GM19351 (cell line): ENCODE results near the gene MEF2A.

Experiments
- ATAC-seq: cut with Tn5 transposase; IDR thresholded peaks from one replicate; pipeline ENCODE4 v1.9.1; 2021; ENCODE audit warnings: mild to moderate bottlenecking, moderate library complexity; ENCODE audit not compliant: unreplicated experiment

Gene MEF2A

DNA sequence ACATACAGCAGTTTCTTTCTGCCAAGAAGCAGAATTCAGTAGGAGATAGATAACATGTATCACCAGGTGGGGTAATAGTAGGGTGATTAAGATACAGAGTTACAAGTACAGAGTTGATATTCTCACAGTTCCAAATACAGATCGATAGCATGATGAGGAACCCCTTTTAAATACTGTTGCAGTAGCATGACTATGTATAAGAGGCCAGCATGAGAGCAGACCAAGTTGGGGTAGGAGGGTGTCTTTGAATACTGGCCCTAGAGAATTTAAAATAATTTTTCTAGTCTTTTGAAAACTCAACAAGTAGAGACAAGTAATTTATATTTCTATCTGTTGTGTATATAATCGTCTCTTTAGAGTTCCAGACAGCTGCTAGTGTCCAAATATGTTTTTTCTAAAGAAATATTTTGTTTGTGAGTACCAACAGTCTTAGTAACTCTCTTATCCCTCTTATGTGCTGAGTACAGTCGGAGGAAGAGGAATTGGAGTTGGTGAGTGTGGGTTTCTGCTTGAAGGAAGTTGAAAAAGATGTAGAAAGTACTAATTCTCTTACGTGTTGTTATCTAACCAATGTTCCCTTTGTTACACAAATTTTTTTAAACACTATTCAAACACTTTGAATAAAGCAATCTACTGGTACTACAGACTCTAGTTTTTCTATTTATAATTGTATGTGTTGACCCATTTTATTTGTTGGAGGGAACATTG lies 137.3 kb downstream of the MEF2A start:
- ATAC-seq, result no peak

DNA sequence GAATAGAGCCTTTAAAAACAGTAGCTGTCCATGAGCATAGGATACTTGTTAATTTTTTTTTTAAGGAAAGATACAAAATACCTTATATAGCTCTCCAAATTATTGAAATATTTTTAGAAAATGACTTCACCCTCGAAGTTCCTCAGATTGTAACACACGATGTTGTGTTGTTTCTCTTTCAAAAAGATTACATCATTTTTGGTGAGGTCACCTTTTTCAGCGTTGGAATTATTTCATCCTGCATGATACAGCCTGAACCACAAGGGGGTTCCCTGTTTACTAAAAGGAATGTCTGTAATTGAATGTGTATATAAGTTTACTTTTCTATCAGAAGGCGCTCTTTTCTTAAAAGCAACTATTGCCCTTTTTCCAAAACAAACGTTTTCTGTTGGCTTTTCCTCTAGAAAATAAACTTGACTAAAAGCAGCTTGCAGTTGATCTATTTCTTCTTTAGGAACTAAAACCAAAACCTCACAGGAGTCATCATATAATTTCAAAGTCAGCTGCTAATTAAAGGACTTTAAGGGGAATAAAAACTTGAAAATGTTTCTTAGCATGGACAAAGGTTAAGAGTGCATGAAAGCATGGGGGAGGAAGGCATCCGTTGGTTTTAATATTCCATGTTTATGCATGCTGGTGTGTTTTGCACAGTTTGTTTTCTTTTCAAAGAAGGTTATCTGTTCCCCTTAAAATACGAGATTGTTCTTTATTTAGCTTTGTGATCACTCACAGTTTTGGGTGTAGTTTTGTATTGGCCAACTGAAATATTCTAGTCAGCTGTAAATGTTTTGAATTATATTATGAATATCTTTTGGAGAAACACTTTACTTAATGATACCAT lies 138.0 kb downstream of the MEF2A start:
- peak; percentile 66 for ATAC-seq

- ATAC-seq, result peak; percentile 68
Observed at GRCh38 chr15:99704444-99704838, 138.7 kb downstream of the MEF2A start.

DNA sequence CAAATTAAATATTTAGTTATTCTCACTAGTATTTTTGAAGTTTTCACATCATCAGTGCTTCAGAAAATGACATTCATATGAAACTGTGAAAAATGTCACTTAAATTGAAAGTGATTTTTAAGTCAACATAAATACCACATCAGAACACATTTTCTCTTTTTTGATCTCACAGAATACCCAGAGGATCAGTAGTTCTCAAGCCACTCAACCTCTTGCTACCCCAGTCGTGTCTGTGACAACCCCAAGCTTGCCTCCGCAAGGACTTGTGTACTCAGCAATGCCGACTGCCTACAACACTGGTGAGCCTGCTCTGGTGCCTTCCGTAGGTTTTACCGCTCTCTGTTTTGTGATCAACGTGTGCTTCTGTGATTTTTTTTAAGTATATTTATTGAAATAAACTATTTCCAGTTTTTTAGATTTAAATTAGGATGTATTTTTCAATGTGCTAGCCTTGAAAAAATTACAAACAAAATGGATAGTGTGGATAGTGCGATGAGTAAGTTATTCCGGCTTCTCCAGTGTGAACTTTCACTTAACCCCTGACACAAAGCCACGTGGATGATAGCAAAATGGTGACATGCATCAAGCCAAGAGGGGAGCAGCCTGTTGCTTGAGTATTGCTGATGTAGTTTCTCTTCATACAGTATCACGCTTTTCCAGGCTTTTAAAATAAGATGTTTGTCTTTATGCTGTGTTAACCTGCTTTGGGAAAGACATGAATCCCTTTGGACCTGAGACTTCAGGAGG lies 140.9 kb downstream of the MEF2A start:
- ATAC-seq, result no peak

- ATAC-seq, result no peak
Observed at GRCh38 chr15:99707473-99708270, 141.9 kb downstream of the MEF2A start.

- ATAC-seq, result no peak
Observed at GRCh38 chr15:99708563-99708962, 142.8 kb downstream of the MEF2A start.

- no peak for ATAC-seq
Observed at GRCh38 chr15:99709243-99709986, 143.6 kb downstream of the MEF2A start.

- no peak for ATAC-seq
Observed at GRCh38 chr15:99711625-99712024, 145.8 kb downstream of the MEF2A start.

DNA sequence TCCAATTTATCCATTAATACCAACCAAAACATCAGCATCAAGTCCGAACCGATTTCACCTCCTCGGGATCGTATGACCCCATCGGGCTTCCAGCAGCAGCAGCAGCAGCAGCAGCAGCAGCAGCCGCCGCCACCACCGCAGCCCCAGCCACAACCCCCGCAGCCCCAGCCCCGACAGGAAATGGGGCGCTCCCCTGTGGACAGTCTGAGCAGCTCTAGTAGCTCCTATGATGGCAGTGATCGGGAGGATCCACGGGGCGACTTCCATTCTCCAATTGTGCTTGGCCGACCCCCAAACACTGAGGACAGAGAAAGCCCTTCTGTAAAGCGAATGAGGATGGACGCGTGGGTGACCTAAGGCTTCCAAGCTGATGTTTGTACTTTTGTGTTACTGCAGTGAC lies 146.6 kb downstream of the MEF2A start:
- ATAC-seq, result no peak

DNA sequence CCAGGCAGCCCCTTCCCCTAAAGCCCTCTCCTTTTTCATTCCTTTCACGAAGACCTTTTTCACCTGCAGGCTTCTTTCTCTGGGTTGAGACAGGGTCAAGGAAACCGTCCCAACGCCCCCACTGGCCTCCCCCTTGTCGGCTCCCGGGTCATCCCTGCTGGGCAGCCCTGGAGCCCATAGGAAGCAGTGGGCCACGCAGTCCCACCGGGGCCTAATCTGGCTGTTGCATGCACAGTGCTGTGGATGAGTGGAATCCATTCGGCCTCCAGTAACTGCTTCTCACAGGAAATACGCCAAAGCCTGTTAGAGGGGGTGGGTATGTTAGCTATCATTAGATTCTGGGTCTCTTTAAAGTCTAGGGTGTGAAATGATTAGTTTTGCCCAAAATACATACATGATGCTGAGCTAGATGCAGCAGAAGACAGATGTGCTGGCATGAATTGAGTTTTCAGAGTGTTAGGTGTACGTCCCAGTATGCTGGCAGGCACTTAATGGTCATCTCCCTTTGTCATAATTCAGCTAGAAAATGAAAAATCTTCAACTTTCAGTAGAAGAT lies 150.8 kb downstream of the MEF2A start:
- ATAC-seq, result no peak

- ATAC-seq, result peak; percentile 39
Observed at GRCh38 chr15:99717161-99718009, 151.6 kb downstream of the MEF2A start.

DNA sequence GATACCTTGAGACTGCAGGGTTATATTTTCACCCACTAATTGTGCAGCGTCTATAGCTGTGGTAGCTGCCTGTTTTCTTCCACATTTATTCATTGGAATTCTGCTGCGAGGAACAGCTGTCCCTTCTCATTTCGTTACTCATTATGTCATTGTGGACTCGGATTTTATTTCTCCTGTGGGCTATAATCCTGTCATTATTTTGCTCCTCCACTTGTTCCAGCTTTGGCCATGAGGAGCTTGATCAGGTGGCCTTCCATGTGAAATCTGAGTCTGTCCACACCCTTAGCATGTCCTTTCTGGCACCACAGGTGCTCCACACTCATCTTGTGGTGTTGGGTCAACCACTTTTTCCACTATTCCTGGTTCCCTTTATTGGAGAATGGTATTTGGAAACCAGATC lies 152.6 kb downstream of the MEF2A start:
- ATAC-seq, result no peak

- ATAC-seq, result peak; percentile 83
Observed at GRCh38 chr15:99719096-99719541, 153.3 kb downstream of the MEF2A start.

DNA sequence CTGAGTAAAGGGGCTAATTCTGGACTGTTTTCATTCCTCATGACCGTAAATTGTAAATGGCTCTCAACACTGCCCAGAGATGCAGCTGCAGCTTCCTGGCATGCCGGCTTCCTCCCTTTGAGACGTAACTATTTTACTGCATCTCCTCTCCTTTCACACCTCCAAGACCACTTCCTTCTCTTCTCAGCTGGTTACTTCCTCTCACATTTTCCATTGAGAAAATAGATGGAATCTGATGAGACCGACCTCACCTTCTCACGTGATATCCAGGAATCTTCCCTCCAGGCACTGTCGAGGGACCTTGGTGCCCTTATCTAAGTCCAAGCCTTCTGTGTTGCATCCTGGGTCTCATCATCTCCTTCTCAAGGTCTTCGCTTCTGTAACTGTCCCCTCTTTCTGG lies 154.7 kb downstream of the MEF2A start:
- ATAC-seq, result no peak

GRCh38 chr15:99721104-99721778 lies 155.5 kb downstream of the MEF2A start:
- no peak for ATAC-seq

DNA sequence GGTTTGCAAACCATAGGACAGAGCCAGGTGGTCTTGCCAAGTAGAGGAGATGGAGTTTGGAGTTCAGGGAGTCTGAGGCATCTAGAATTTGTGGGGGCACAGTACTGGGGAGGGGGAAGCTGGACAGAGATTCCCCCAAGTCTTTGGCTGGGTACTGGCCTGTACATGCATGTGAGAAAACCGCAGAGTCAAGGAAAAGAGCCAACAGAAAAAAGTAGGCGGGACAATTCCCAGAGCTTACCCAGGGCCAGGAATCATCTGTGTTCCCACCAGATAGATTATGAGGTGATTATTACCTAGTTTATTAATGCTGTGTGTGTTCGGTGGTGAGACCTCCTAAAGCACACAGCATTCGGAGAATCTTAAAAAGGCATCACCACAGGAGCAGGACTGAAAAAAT lies 156.1 kb downstream of the MEF2A start:
- ATAC-seq, result no peak

DNA sequence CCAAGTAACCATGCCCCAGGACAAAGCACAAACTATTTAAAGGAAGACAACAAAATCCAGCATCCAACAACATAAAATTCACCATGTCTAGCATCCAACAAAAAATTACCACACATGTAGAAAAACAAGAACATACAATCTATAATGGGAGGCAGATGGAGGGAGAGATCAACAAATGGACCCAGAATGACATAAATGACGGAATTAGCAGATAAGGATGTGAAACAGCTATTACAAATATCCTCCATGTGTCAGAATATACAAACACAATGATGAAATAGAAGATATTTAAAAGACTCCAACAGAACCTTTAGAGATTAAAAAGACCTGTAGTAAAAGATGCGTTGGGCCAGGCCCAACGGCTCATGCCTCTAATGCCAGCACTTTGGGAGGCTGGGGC lies 156.6 kb downstream of the MEF2A start:
- no peak for ATAC-seq

DNA sequence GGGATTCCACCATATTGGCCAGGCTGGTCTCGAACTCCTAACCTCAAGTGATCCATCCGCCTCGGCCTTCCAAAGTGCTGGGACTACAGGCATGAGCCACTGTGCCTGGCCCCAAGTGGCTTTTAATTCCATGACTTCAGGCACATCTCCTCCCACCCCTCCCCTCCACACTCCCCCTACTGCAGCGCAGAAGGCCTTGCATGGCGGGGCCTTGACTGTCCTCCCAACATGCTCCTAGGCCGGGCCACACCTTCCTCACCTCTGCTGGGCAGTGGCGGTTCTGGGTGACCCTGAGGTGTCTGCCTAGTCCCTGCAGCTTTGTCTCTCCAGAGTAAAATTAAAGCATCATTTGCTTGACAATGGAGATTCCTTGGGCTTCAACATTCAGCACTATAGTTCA lies 160.5 kb downstream of the MEF2A start:
- no peak for ATAC-seq
